H9 (cell line): ENCODE measurements around the gene ACTR8. TPM values are rescaled to one million over a fixed set of nuclear protein-coding genes. Genes with fewer than 3 reads are reported as not detected.

Source experiments
- DNase-seq: peaks from one replicate; pipeline ENCODE4 v3.0.0-alpha.2; 2017
- H2AFZ ChIP-seq: one replicate; pipeline ENCODE4 v1.6.1; 2013; ENCODE audit warnings: mild to moderate bottlenecking, low read length, control low read depth, moderate library complexity
- H2AK5ac ChIP-seq: 2 replicates; pipeline ENCODE4 v1.6.1; 2013; ENCODE audit warnings: low read length, control low read depth, mixed read lengths; ENCODE audit not compliant: insufficient read length
- H2BK120ac ChIP-seq: one replicate; pipeline ENCODE4 v1.6.1; 2013; ENCODE audit warnings: low read depth, mild to moderate bottlenecking, low read length, control low read depth, inconsistent platforms; ENCODE audit not compliant: poor library complexity, severe bottlenecking
- H2BK12ac ChIP-seq: 2 replicates; pipeline ENCODE4 v1.6.1; 2013; ENCODE audit warnings: low read length, control low read depth, mixed read lengths, low read depth; ENCODE audit not compliant: insufficient read length
- H2BK15ac ChIP-seq: 2 replicates; pipeline ENCODE4 v1.6.1; 2013; ENCODE audit warnings: low read depth, low read length, control low read depth
- H2BK20ac ChIP-seq: one replicate; pipeline ENCODE4 v1.6.1; 2013; ENCODE audit warnings: low read depth, mild to moderate bottlenecking, low read length, control low read depth, inconsistent platforms; ENCODE audit not compliant: poor library complexity, severe bottlenecking
- H2BK5ac ChIP-seq: 2 replicates; pipeline ENCODE4 v1.6.1; 2013; ENCODE audit warnings: low read length, control low read depth, mixed read lengths; ENCODE audit not compliant: insufficient read length
- H3K14ac ChIP-seq: 2 replicates; pipeline ENCODE4 v1.6.1; 2013; ENCODE audit warnings: low read length, control low read depth; ENCODE audit not compliant: insufficient read depth
- H3K18ac ChIP-seq: 2 replicates; pipeline ENCODE4 v1.6.1; 2013; ENCODE audit warnings: low read depth, mild to moderate bottlenecking, mixed read lengths, low read length, control low read depth; ENCODE audit not compliant: insufficient read length
- H3K23ac ChIP-seq: 2 replicates; pipeline ENCODE4 v1.6.1; 2013; ENCODE audit warnings: low read length, control low read depth, mixed read lengths, low read depth; ENCODE audit not compliant: insufficient read length
- H3K23me2 ChIP-seq: 2 replicates; pipeline ENCODE4 v1.6.1; 2013; ENCODE audit warnings: low read depth, mild to moderate bottlenecking, mixed read lengths, low read length, control low read depth; ENCODE audit not compliant: insufficient read length, poor library complexity, severe bottlenecking
- H3K27ac ChIP-seq: 2 replicates; pipeline ENCODE4 v1.5.1; 2013; ENCODE audit warnings: low read length, control low read depth, mixed read lengths, low read depth; ENCODE audit not compliant: insufficient read length
- H3K27me3 ChIP-seq: 2 replicates; pipeline ENCODE4 v1.6.1; 2013; ENCODE audit warnings: low read length, control low read depth, inconsistent platforms; ENCODE audit not compliant: insufficient read depth
- H3K4ac ChIP-seq: 2 replicates; pipeline ENCODE4 v1.6.1; 2013; ENCODE audit warnings: low read depth, mild to moderate bottlenecking, control low read depth, inconsistent platforms, low read length, moderate library complexity
- H3K4me1 ChIP-seq: 2 replicates; pipeline ENCODE4 v1.6.1; 2013; ENCODE audit warnings: low read length, control low read depth, inconsistent platforms; ENCODE audit not compliant: insufficient read depth
- H3K4me2 ChIP-seq: 2 replicates; pipeline ENCODE4 v1.6.1; 2013; ENCODE audit warnings: low read length, control low read depth, mixed read lengths; ENCODE audit not compliant: insufficient read length, insufficient read depth
- H3K56ac ChIP-seq: 2 replicates; pipeline ENCODE4 v1.6.1; 2013; ENCODE audit warnings: low read depth, mild to moderate bottlenecking, mixed read lengths, low read length, control low read depth; ENCODE audit not compliant: insufficient read length
- H3K79me1 ChIP-seq: 2 replicates; pipeline ENCODE4 v1.6.1; 2013; ENCODE audit warnings: low read depth, mild to moderate bottlenecking, moderate library complexity, low read length, control low read depth, inconsistent platforms; ENCODE audit not compliant: insufficient read depth, poor library complexity, severe bottlenecking
- H3K79me2 ChIP-seq: 2 replicates; pipeline ENCODE4 v1.6.1; 2013; ENCODE audit warnings: low read length, control low read depth, inconsistent platforms; ENCODE audit not compliant: insufficient read depth
- H3K9ac ChIP-seq: 2 replicates; pipeline ENCODE4 v1.6.1; 2013; ENCODE audit warnings: low read length, control low read depth, mixed read lengths; ENCODE audit not compliant: insufficient read length; ENCODE audit errors: extremely low read depth
- H3K9me3 ChIP-seq: one replicate; pipeline ENCODE4 v1.6.1; 2013; ENCODE audit warnings: low read depth, low read length, inconsistent platforms; ENCODE audit not compliant: control insufficient read depth
- H3T11ph ChIP-seq: one replicate; pipeline ENCODE4 v1.6.1; 2013; ENCODE audit warnings: mild to moderate bottlenecking, low read length, control low read depth, inconsistent platforms
- H4K20me1 ChIP-seq: one replicate; pipeline ENCODE4 v1.6.1; 2013; ENCODE audit not compliant: control insufficient read depth, insufficient read length, insufficient read depth
- H4K5ac ChIP-seq: 2 replicates; pipeline ENCODE4 v1.6.1; 2013; ENCODE audit warnings: low read depth, mild to moderate bottlenecking, mixed read lengths, low read length, control low read depth; ENCODE audit not compliant: insufficient read length
- H4K8ac ChIP-seq: replicated peaks from 2 replicates; pipeline ENCODE4 v1.6.1; 2013; ENCODE audit warnings: low read length, control low read depth, mixed read lengths, low read depth; ENCODE audit not compliant: insufficient read length
- H4K91ac ChIP-seq: 2 replicates; pipeline ENCODE4 v1.6.1; 2013; ENCODE audit warnings: low read depth, mild to moderate bottlenecking, moderate library complexity, mixed read lengths, low read length, control low read depth; ENCODE audit not compliant: insufficient read length
- H3K27ac Mint-ChIP-seq, 3 experiments: 2 replicates in 2 of 3; 3 replicates in 1 of 3; pipeline ENCODE4 v1.8.0; 2020 to 2021; ENCODE audit warnings: mixed read lengths in 3 of 3, mild to moderate bottlenecking in 1 of 3, moderate library complexity in 1 of 3
- H3K27me3 Mint-ChIP-seq: 2 replicates; pipeline ENCODE4 v1.8.0; 2021; ENCODE audit warnings: low read depth, mild to moderate bottlenecking, moderate library complexity, mixed read lengths
- H3K36me3 Mint-ChIP-seq, 3 experiments: 2 replicates in 2 of 3; 3 replicates in 1 of 3; pipeline ENCODE4 v1.8.0; 2020 to 2021; ENCODE audit warnings: low read depth in 3 of 3, mixed read lengths in 3 of 3; ENCODE audit not compliant: insufficient read depth in 1 of 3
- H3K4me1 Mint-ChIP-seq, 2 experiments: 2 replicates each; pipeline ENCODE4 v1.8.0; 2020; ENCODE audit warnings: mixed read lengths in 2 of 2
- H3K4me3 Mint-ChIP-seq, 2 experiments: 2 replicates in 1 of 2; 3 replicates in 1 of 2; pipeline ENCODE4 v1.8.0; 2020 to 2021; ENCODE audit warnings: mild to moderate bottlenecking in 2 of 2, mixed read lengths in 2 of 2, moderate library complexity in 1 of 2
- H3K9me3 Mint-ChIP-seq, 2 experiments: 2 replicates in 1 of 2; 3 replicates in 1 of 2; pipeline ENCODE4 v1.8.0; 2020; ENCODE audit warnings: mild to moderate bottlenecking in 2 of 2, mixed read lengths in 2 of 2, moderate library complexity in 1 of 2
- WGBS: extraction: QIAGEN DNeasy Blood & Tissue Kit; methylation state at CpG from one replicate; pipeline ENCODE4 v1.1.7; 2013; ENCODE audit warnings: missing lambda C conversion rate, low lambda C conversion rate, mixed read lengths; ENCODE audit not compliant: insufficient read length; ENCODE audit errors: extremely low coverage; 5-methylcytosine and 5-hydroxymethylcytosine counted together
- total RNA-seq: library from RNA; stranded (reverse); gene quantifications from 2 replicates; pipeline ENCODE4 v1.2.1, GENCODE V29; 2021
- TF ChIP-seq, protein P1 (sequence below): fragments of 200-600 bp; sonication (generic); conservative IDR thresholded peaks from 3 replicates; pipeline ENCODE4 v1.8.0; 2021; ENCODE audit warnings: antibody characterized with exemption, mild to moderate bottlenecking

ACTR8 gene
- total RNA-seq, 1 experiment from 2014 or later: 39.2 TPM

- H3K27me3 ChIP-seq: no peaks in the 10 kb centered on the region
- peak overlapping the region; percentile 22 to 87 (median 82); a peak in 6 of 7 replicates for H3K27ac Mint-ChIP-seq
- H3K23ac ChIP-seq: no peak overlapping the region
- no peak overlapping the region for H3K14ac ChIP-seq
- H3K9me3 ChIP-seq: no peaks in the 10 kb centered on the region
- H3K18ac ChIP-seq: no peak overlapping the region
- no peak for DNase-seq
- H3K4me3 Mint-ChIP-seq: peak overlapping the region; percentile 96 to 99
- H3K23me2 ChIP-seq: peaks cover 9% of the 10 kb centered on the region
- H2BK15ac ChIP-seq: no peak overlapping the region
- peak overlapping the region; percentile 86 for H3K4me2 ChIP-seq
- TF ChIP-seq, protein P1, sequence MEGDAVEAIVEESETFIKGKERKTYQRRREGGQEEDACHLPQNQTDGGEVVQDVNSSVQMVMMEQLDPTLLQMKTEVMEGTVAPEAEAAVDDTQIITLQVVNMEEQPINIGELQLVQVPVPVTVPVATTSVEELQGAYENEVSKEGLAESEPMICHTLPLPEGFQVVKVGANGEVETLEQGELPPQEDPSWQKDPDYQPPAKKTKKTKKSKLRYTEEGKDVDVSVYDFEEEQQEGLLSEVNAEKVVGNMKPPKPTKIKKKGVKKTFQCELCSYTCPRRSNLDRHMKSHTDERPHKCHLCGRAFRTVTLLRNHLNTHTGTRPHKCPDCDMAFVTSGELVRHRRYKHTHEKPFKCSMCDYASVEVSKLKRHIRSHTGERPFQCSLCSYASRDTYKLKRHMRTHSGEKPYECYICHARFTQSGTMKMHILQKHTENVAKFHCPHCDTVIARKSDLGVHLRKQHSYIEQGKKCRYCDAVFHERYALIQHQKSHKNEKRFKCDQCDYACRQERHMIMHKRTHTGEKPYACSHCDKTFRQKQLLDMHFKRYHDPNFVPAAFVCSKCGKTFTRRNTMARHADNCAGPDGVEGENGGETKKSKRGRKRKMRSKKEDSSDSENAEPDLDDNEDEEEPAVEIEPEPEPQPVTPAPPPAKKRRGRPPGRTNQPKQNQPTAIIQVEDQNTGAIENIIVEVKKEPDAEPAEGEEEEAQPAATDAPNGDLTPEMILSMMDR: no peak
- no peak overlapping the region for H2BK5ac ChIP-seq
- no peak overlapping the region for H4K91ac ChIP-seq
- H3T11ph ChIP-seq: no peak overlapping the region
- H2AFZ ChIP-seq: no peak overlapping the region
- H3K27ac ChIP-seq: no peak overlapping the region
- H2BK12ac ChIP-seq: no peak overlapping the region
- no peak overlapping the region for H3K4ac ChIP-seq
- no peak overlapping the region for H4K8ac ChIP-seq
- no peaks in the 10 kb centered on the region for H3K79me1 ChIP-seq
- no peak overlapping the region for H2BK120ac ChIP-seq
- peaks cover 5% of the 10 kb centered on the region; the same call in 1 of the 2 replicates for H3K4me1 ChIP-seq
- no peaks in the 10 kb centered on the region for H3K79me2 ChIP-seq
- peaks cover 27 to 48% (median 46%) of the 10 kb centered on the region in 3 experiments; a peak in 6 of 7 replicates for H3K36me3 Mint-ChIP-seq
- H4K5ac ChIP-seq: no peak overlapping the region
- H3K4me1 Mint-ChIP-seq: peaks cover 11 to 12% of the 10 kb centered on the region in 2 experiments
- H3K9ac ChIP-seq: peak overlapping the region; percentile 90
- no peaks in the 10 kb centered on the region for H4K20me1 ChIP-seq
- H3K56ac ChIP-seq: no peak overlapping the region
- H2BK20ac ChIP-seq: no peak overlapping the region
- H3K27me3 Mint-ChIP-seq: no peaks in the 10 kb centered on the region
- WGBS: no CpG with 5 or more reads among the region's 10 CpGs
- H3K9me3 Mint-ChIP-seq: no peaks in the 10 kb centered on the region
- H2AK5ac ChIP-seq: no peak overlapping the region
These were observed 1.3 kb downstream of the ACTR8 start for GRCh38 chr3:53880396-53881345.
